HUES6 (cell line): ENCODE results near the gene MVB12B.

Experiments
- H3K27ac ChIP-seq: 2 replicates; pipeline ENCODE4 v1.7.0; 2013; ENCODE audit warnings: low read depth, mild to moderate bottlenecking, low read length, inconsistent platforms
- H3K27me3 ChIP-seq: 2 replicates; pipeline ENCODE4 v1.6.1; 2013; ENCODE audit warnings: low read length; ENCODE audit not compliant: control insufficient read depth, insufficient read depth
- H3K36me3 ChIP-seq: 2 replicates; pipeline ENCODE4 v1.6.1; 2013; ENCODE audit warnings: low read length; ENCODE audit not compliant: control insufficient read depth, insufficient read depth
- H3K4me1 ChIP-seq: 2 replicates; pipeline ENCODE4 v1.6.1; 2013; ENCODE audit warnings: low read length; ENCODE audit not compliant: control insufficient read depth, insufficient read depth
- H3K4me3 ChIP-seq: 2 replicates; pipeline ENCODE4 v1.5.1; 2013; ENCODE audit warnings: low read depth, low read length
- H3K9ac ChIP-seq: one replicate; pipeline ENCODE4 v1.6.1; 2013; ENCODE audit warnings: mild to moderate bottlenecking, low read length
- H3K9me3 ChIP-seq: 2 replicates; pipeline ENCODE4 v1.6.1; 2013; ENCODE audit warnings: low read depth, low read length; ENCODE audit not compliant: control insufficient read depth, insufficient read depth

Gene MVB12B

GRCh38 chr9:126489581-126490213 lies 163.1 kb downstream of the MVB12B start:
- Histone ChIP-seq H3K9ac (no peak overlapping the region), H3K9me3 (no peaks in the 10 kb centered on the region), H3K4me1 (no peaks in the 10 kb centered on the region), H3K27ac (no peak overlapping the region), H3K27me3 (peaks cover 9% of the 10 kb centered on the region; the same call in 1 of the 2 replicates), H3K4me3 (no peak overlapping the region), H3K36me3 (no peaks in the 10 kb centered on the region)

GRCh38 chr9:126490214-126490631 lies 163.6 kb downstream of the MVB12B start:
- Histone ChIP-seq H3K4me1 (no peaks in the 10 kb centered on the region), H3K9me3 (no peaks in the 10 kb centered on the region), H3K27ac (no peak overlapping the region), H3K36me3 (no peaks in the 10 kb centered on the region), H3K9ac (no peak overlapping the region), H3K4me3 (no peak overlapping the region), H3K27me3 (peaks cover 9% of the 10 kb centered on the region; the same call in 1 of the 2 replicates)

- Histone ChIP-seq H3K4me1 (no peaks in the 10 kb centered on the region), H3K9ac (no peak overlapping the region), H3K4me3 (no peak overlapping the region), H3K27me3 (peaks cover 9% of the 10 kb centered on the region; the same call in 1 of the 2 replicates), H3K36me3 (no peaks in the 10 kb centered on the region), H3K27ac (no peak overlapping the region), H3K9me3 (no peaks in the 10 kb centered on the region)
Observed at GRCh38 chr9:126490871-126491567, 164.4 kb downstream of the MVB12B start.

- no peak overlapping the region for H3K9ac ChIP-seq
- H3K4me3 ChIP-seq: no peak overlapping the region
- no peak overlapping the region for H3K27ac ChIP-seq
- no peaks in the 10 kb centered on the region for H3K36me3 ChIP-seq
- no peaks in the 10 kb centered on the region for H3K9me3 ChIP-seq
- H3K27me3 ChIP-seq: peaks cover 9% of the 10 kb centered on the region; the same call in 1 of the 2 replicates
- H3K4me1 ChIP-seq: no peaks in the 10 kb centered on the region
Observed at GRCh38 chr9:126491568-126491879, 164.9 kb downstream of the MVB12B start.

- no peak overlapping the region for H3K9ac ChIP-seq
- no peak overlapping the region for H3K27ac ChIP-seq
- H3K4me1 ChIP-seq: no peaks in the 10 kb centered on the region
- no peaks in the 10 kb centered on the region for H3K9me3 ChIP-seq
- no peaks in the 10 kb centered on the region for H3K36me3 ChIP-seq
- H3K4me3 ChIP-seq: no peak overlapping the region
- peaks cover 9% of the 10 kb centered on the region; the same call in 1 of the 2 replicates for H3K27me3 ChIP-seq
Observed at GRCh38 chr9:126491949-126492348, 165.3 kb downstream of the MVB12B start.

- no peak overlapping the region for H3K4me3 ChIP-seq
- no peaks in the 10 kb centered on the region for H3K9me3 ChIP-seq
- H3K27me3 ChIP-seq: peaks cover 13% of the 10 kb centered on the region
- H3K36me3 ChIP-seq: no peaks in the 10 kb centered on the region
- no peak overlapping the region for H3K9ac ChIP-seq
- H3K4me1 ChIP-seq: no peaks in the 10 kb centered on the region
- H3K27ac ChIP-seq: no peak overlapping the region
Observed at GRCh38 chr9:126494264-126494663, 167.6 kb downstream of the MVB12B start.

GRCh38 chr9:126494746-126495145 lies 168.1 kb downstream of the MVB12B start:
- no peak overlapping the region for H3K9ac ChIP-seq
- no peaks in the 10 kb centered on the region for H3K9me3 ChIP-seq
- no peaks in the 10 kb centered on the region for H3K4me1 ChIP-seq
- no peak overlapping the region for H3K4me3 ChIP-seq
- H3K27me3 ChIP-seq: peaks cover 17% of the 10 kb centered on the region
- H3K36me3 ChIP-seq: no peaks in the 10 kb centered on the region
- H3K27ac ChIP-seq: no peak overlapping the region

GRCh38 chr9:126495411-126496180 lies 169.0 kb downstream of the MVB12B start:
- no peaks in the 10 kb centered on the region for H3K9me3 ChIP-seq
- H3K36me3 ChIP-seq: no peaks in the 10 kb centered on the region
- H3K9ac ChIP-seq: no peak overlapping the region
- no peak overlapping the region for H3K27ac ChIP-seq
- H3K4me3 ChIP-seq: no peak overlapping the region
- peaks cover 22% of the 10 kb centered on the region for H3K27me3 ChIP-seq
- 0 out of 2 replicates have a peak, but pooled peaks cover 5% of the 10 kb centered on the region for H3K4me1 ChIP-seq

GRCh38 chr9:126496181-126496576 lies 169.6 kb downstream of the MVB12B start:
- no peaks in the 10 kb centered on the region for H3K36me3 ChIP-seq
- H3K9ac ChIP-seq: no peak overlapping the region
- peaks cover 18% of the 10 kb centered on the region for H3K27me3 ChIP-seq
- no peaks in the 10 kb centered on the region for H3K9me3 ChIP-seq
- H3K4me3 ChIP-seq: no peak overlapping the region
- H3K4me1 ChIP-seq: peaks cover 7% of the 10 kb centered on the region
- no peak overlapping the region for H3K27ac ChIP-seq

GRCh38 chr9:126496781-126497659 lies 170.4 kb downstream of the MVB12B start:
- Histone ChIP-seq H3K36me3 (no peaks in the 10 kb centered on the region), H3K27ac (no peak overlapping the region), H3K9me3 (no peaks in the 10 kb centered on the region), H3K4me3 (no peak overlapping the region), H3K9ac (no peak overlapping the region), H3K27me3 (peaks cover 18% of the 10 kb centered on the region), H3K4me1 (peaks cover 9% of the 10 kb centered on the region)
